HepG2 (cell line): Measurements from ENCODE around the gene AIDA.

Source experiments
- BHLHE40 ChIP-seq: IDR thresholded peaks from 2 replicates; pipeline ENCODE4 v1.6.1; 2011; ENCODE audit warnings: low read length, improper control_type of control experiment
- BRCA1 ChIP-seq: sonication (generic); formaldehyde crosslinking; IDR thresholded peaks from 2 replicates; pipeline ENCODE4 v1.4.0; 2020; ENCODE audit warnings: missing genetic modification reagents
- CTCF ChIP-seq: sonication (generic); formaldehyde crosslinking; IDR thresholded peaks from 2 replicates; pipeline ENCODE4 v1.5.0; 2020; ENCODE audit warnings: mild to moderate bottlenecking, missing genetic modification reagents, moderate library complexity
- FOXA3 ChIP-seq: IDR thresholded peaks from 2 replicates; pipeline ENCODE4 v1.6.1; 2016; ENCODE audit warnings: missing genetic modification reagents, missing compliant biosample characterization
- POLR2AphosphoS5 ChIP-seq: IDR thresholded peaks from 2 replicates; pipeline ENCODE4 v1.6.1; 2012; ENCODE audit warnings: low read depth, low read length
- ZNF121 ChIP-seq: sonication (generic); formaldehyde crosslinking; IDR thresholded peaks from 2 replicates; pipeline ENCODE4 v1.5.0; 2020; ENCODE audit warnings: mild to moderate bottlenecking, missing genetic modification reagents
- ZNF546 ChIP-seq: sonication (generic); formaldehyde crosslinking; conservative IDR thresholded peaks from 2 replicates; pipeline ENCODE4 v1.8.1; 2023; ENCODE audit warnings: mild to moderate bottlenecking, missing genetic modification reagents
- TF ChIP-seq, protein P1 (sequence below): IDR thresholded peaks from 2 replicates; pipeline ENCODE4 v1.6.1; 2018; ENCODE audit warnings: missing genetic modification reagents
- TF ChIP-seq, protein P2 (sequence below): sonication (generic); formaldehyde crosslinking; IDR thresholded peaks from 2 replicates; pipeline ENCODE4 v1.9.0; 2022; ENCODE audit warnings: missing genetic modification reagents, mild to moderate bottlenecking, borderline replicate concordance

DNA sequence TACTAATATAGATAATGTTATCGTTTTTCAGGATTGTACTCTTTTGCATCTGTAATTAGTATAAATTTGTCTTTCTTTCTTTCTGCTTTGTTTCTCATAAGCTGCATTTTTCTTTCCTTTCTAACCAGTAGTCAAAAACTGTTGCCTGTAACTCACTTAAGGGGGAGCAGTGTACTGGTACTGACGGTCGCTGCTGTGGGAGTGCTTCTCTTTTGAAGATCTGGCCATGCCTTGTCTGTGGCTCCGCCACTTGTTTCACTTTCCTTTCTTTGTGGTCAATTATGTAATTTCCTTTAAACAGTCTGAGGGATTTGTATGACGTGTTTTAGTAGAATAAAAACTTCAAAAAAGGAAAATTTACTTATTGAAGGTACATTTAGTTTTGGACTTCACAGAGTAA, 57.4 kb downstream of the AIDA start:
- TF ChIP-seq BRCA1 (no peak), ZNF121 (CRISPR knock-in tag) (no peak), ZNF546 (no peak), BHLHE40 (no peak), POLR2AphosphoS5 (no peak), CTCF (no peak), FOXA3 (no peak)
- TF ChIP-seq, protein P1, sequence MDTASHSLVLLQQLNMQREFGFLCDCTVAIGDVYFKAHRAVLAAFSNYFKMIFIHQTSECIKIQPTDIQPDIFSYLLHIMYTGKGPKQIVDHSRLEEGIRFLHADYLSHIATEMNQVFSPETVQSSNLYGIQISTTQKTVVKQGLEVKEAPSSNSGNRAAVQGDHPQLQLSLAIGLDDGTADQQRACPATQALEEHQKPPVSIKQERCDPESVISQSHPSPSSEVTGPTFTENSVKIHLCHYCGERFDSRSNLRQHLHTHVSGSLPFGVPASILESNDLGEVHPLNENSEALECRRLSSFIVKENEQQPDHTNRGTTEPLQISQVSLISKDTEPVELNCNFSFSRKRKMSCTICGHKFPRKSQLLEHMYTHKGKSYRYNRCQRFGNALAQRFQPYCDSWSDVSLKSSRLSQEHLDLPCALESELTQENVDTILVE (CRISPR knock-in tag): no peak
- TF ChIP-seq, protein P2, sequence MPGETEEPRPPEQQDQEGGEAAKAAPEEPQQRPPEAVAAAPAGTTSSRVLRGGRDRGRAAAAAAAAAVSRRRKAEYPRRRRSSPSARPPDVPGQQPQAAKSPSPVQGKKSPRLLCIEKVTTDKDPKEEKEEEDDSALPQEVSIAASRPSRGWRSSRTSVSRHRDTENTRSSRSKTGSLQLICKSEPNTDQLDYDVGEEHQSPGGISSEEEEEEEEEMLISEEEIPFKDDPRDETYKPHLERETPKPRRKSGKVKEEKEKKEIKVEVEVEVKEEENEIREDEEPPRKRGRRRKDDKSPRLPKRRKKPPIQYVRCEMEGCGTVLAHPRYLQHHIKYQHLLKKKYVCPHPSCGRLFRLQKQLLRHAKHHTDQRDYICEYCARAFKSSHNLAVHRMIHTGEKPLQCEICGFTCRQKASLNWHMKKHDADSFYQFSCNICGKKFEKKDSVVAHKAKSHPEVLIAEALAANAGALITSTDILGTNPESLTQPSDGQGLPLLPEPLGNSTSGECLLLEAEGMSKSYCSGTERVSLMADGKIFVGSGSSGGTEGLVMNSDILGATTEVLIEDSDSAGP (CRISPR knock-in tag): no peak
